Retinal pigment epithelial cell (primary cell): Measurements from ENCODE around the gene MYO5B.

Experiments
- DNase-seq: peaks from one replicate; pipeline ENCODE4 v3.0.0-alpha.2; 2010; ENCODE audit warnings: low read depth
- H3K4me3 ChIP-seq: 2 replicates; pipeline ENCODE4 v1.5.1; 2011; ENCODE audit warnings: mild to moderate bottlenecking, low read length, control low read depth, moderate library complexity
- TF ChIP-seq, protein P1 (sequence below): conservative IDR thresholded peaks from 2 replicates; pipeline ENCODE4 v1.5.1; 2011; ENCODE audit warnings: low read depth, low read length, control low read depth, inconsistent platforms

The MYO5B gene

DNA sequence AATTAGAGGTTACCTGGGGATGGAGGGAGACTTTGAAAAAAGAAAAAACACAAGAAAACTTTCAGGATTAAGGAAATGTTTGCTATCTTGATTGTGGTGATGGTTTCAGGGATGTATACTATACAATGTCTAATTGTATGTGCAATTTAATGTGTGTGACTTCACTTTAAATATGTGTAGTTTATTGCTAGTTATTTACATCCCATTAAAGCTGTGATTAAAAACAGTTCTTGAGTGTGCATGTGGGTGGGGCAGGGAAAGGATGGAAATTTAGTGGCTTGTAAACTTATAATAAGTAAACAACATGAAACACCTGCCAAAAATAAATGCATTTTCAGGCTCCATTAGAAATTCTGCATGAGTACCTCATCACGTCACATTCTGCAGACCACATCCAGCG, 167.0 kb downstream of the MYO5B start:
- no peak overlapping the region for H3K4me3 ChIP-seq
- TF ChIP-seq, protein P1, sequence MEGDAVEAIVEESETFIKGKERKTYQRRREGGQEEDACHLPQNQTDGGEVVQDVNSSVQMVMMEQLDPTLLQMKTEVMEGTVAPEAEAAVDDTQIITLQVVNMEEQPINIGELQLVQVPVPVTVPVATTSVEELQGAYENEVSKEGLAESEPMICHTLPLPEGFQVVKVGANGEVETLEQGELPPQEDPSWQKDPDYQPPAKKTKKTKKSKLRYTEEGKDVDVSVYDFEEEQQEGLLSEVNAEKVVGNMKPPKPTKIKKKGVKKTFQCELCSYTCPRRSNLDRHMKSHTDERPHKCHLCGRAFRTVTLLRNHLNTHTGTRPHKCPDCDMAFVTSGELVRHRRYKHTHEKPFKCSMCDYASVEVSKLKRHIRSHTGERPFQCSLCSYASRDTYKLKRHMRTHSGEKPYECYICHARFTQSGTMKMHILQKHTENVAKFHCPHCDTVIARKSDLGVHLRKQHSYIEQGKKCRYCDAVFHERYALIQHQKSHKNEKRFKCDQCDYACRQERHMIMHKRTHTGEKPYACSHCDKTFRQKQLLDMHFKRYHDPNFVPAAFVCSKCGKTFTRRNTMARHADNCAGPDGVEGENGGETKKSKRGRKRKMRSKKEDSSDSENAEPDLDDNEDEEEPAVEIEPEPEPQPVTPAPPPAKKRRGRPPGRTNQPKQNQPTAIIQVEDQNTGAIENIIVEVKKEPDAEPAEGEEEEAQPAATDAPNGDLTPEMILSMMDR = no peak

DNA sequence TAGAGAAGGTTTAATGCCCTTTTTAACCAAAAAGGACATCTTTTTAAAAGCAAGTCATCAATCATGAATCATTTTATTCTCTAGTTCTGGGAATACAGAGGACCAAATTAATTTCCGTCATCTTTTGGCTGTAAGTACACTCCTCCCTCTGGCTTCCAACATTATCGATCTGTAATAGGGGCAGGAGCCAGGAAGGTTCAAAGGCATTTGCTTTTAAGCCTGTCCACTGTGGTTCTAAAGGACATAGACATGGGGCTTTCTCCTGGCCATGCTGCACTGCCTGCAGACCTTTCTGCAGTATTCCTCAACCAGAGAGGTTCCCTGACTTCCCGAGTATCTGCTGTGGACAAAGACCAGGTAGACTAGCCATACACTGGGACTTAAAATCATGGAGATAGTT, 170.5 kb downstream of the MYO5B start:
- TF ChIP-seq, protein P1 = no peak
- no peak overlapping the region for H3K4me3 ChIP-seq
- no peak for DNase-seq

More for the DNA sequence above, 167.0 kb downstream of the MYO5B start:
- no peak for DNase-seq

DNA sequence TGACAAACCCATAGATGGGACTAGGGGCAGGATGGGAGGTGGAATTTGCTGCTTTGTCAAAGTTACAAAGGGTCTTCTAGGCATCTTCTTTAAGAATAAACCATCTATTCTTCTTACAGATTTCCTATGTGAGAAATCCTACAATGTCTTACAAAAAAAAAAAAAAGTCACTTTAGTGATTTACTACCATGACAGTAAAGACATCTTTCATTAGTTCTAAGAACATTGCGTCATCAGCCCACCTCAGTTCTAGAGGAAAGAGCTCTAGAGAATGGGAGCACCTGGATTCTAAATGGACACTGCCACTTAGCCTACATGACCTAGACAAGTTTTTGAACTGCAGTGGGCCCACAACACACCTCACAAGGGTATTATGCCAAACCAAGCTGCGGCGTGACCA, 172.0 kb downstream of the MYO5B start:
- H3K4me3 ChIP-seq = no peak overlapping the region
- TF ChIP-seq, protein P1 = no peak
- no peak for DNase-seq

DNA sequence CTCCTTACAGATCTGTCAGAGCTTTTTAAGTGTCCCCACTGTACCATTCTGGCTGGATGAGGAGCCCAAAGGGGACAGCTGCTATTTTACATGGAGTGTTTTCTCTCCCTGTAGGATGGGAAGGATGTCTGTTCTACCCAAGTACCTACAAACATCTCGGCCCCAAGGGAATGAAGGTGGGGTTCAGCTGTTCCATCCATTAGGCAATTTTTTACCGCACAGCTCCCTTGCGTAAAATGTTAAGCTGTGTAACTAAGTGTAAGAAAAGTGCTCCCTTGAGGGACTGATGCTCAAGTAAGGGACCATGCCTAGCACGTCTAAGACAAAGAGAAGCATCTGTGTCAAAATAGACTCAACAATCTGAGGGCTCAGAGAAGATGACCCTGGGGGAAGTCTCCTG, 180.3 kb downstream of the MYO5B start:
- DNase-seq = no peak
- no peak overlapping the region for H3K4me3 ChIP-seq
- TF ChIP-seq, protein P1 = no peak

DNA sequence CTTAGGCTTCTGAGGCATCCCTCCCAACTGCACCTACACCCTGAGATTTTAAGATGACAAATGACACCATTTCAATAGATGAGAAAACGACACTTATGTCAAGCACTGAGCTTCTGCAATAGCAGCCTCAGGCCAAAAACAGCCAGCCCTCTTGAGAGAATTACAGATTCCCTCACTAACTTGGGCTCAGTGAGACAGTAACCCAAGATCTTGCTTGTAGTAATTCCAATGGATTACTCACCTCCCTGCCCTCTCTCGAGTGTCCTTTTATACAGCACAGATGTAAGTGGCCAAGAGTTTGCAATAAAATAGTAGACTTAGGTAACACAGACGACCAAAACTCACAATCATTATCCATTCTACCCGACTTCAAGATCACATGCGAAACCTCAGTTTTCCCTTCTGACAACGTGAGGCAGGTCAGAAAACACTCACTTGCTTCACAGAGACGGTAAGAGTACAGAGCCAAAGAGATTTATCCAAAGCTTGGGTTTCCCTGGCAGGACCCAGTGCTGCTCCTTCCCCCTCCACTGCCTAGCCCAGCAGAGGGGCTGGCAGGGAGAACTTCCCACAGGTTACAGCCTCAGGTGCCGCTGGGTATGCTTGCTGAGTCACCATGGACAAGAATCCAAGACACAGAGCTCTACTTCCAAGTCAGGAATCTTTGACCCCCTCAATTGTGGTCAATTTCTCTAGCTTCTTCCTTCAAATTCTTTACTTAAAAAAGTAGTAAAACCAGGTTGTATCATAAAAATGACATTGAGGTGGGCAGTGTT, 181.4 kb downstream of the MYO5B start:
- TF ChIP-seq, protein P1 = no peak
- DNase-seq = no peak
- no peak overlapping the region for H3K4me3 ChIP-seq

DNA sequence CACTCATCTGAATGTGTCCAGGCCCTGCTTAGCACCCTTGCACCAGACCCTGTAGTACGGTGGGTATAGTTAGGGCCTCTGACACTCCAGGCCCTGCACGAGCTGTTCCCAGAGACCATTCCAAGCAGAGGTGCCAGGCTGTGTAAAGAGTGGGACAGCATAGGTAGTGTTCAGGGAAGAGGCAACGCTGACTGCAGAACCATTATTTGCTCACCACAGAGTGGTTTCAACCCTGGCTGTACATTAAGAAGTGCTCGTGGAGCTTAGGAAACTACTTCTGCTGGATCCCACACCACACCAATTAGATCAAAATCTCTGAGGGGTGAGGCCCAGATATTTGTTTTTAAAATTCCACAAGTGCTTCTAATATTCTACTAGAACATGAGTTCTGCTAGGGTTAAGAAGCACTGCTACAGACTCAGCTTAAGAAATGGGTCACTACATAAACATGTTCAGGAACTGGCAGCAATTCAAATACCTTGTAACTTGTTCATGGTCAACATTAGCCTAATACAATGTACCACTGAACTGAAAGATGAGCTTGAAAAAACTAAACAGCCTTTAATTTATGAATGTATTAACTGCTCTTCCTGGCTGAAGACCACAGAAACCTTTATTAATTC, 183.0 kb downstream of the MYO5B start:
- TF ChIP-seq, protein P1 = no peak
- no peak overlapping the region for H3K4me3 ChIP-seq
- DNase-seq = peak; percentile 95
